GM13977 (cell line): ENCODE results near the gene SYS1.

Experiments
- DNase-seq: peaks from one replicate; pipeline ENCODE4 v3.0.0; 2012; ENCODE audit warnings: low spot score
- CTCF ChIP-seq: IDR thresholded peaks from 2 replicates; pipeline ENCODE4 v1.5.1; 2012; ENCODE audit warnings: mild to moderate bottlenecking, control low read depth; ENCODE audit not compliant: insufficient read depth; ENCODE audit errors: extremely low read depth, missing control alignments
- in situ Hi-C: fragments of 300-500 bp; cut with MboI; formaldehyde crosslinking; loops from one replicate; pipeline ENCODE4 v1.12.0; 2022; ENCODE audit warnings: low sequenced_read_pairs, low pct_unique_long_range_greater_than_20kb, mixed read lengths, inconsistent platforms; ENCODE audit not compliant: unreplicated experiment

Gene SYS1

DNA sequence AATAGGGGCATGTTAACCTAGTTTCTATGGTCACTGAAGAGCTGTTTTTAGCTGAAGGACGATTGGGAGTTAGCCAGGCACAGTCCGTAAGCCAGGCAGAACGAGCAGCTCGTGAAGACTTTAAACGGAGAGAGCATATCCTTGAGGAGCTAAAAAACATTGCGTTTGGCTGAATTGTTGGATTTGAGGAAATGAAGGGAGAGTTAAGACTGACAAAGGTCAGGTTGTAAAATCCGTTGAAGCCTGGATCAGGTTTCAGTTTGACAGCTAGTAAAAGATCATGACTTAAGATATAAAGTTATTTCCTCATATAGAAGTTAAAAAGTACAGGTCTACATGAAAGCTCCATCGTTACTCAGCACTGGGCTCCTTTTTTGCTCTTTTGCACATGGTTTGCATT is 47.9 kb downstream of the SYS1 start:
- in situ Hi-C loops = no loop called here
- TF ChIP-seq CTCF = no peak
- no peak for DNase-seq

DNA sequence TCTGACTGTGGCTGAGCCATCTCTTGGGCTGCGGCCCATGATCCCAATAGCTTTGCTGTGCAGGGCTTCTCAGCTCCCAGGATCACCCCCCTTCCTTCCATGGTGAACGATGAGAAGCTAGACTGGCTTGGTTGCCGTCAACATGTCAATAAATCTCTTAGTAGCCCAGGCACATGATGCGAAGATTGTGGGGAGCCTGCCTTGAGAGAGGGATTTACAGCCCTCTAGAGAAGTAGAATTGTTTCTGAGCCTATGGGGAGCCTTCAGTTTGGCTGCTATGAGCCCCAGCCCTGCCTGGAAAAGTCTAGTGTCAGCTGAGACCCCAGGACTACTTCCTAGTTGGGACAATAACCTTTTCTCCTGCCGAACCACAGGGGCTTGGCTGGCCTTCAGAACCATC is 49.7 kb downstream of the SYS1 start:
- TF ChIP-seq CTCF = no peak
- DNase-seq = no peak
- in situ Hi-C loops = no loop called here

GRCh38 chr20:45413479-45413878 is 50.5 kb downstream of the SYS1 start:
- no peak for DNase-seq
- no peak for TF ChIP-seq CTCF
- in situ Hi-C loops = no loop called here

DNA sequence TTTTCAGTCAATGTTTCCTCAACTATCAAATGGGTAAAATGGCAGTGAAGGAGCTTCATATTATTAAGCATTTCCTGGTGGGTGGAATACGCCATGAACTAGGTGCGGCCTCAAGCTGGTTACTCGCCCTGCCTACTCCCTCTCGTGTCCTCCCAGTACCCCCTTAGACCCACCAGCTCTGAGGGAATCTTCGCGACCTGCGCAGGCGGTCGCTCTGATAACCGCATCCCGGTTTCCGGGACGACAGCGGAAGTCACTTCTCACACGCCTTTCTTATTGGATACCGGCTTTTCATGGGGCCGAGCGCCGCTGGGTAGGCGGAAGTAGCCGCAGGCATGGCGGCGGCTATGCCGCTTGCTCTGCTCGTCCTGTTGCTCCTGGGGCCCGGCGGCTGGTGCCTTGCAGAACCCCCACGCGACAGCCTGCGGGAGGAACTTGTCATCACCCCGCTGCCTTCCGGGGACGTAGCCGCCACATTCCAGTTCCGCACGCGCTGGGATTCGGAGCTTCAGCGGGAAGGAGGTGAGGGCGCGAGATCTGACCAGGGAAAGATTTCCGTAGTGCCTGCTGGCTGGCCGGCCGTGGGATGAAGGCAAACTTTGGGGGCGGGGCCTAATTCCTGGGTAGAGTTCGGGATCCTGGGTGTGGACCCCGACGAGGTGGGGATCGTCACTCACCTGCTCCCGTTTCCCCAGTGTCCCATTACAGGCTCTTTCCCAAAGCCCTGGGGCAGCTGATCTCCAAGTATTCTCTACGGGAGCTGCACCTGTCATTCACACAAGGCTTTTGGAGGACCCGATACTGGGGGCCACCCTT is 53.1 kb downstream of the SYS1 start, which contains the start of gene PIGT:
Gene PIGT (plus strand): TSS at position 320 of the 816 bp plus-strand sequence. CDS start 16 bp downstream, at position 336.
- in situ Hi-C loops = no loop called here
- TF ChIP-seq CTCF = no peak
- peak; percentile 87 for DNase-seq

DNA sequence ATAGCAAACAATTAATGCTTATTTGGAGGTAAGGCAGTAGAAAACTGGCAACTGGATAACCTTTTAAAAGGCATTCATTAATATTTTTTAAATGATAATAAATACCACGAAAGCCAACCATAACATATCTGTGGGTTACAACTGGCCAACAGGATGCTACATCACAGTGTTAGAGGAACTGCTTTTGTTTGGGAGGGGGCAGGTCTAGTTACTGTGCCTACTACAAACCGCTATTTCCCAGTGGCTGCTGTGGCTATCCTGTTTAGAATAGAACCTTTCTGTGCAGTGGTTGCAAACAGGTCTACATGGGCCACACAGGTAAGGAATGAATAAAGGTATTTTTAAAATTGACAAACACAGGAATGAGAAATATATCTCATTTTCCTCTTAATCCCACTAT is 54.0 kb downstream of the SYS1 start:
- DNase-seq = no peak
- no peak for TF ChIP-seq CTCF
- in situ Hi-C loops = no loop called here
